ENCODE results near the gene GCDH. TPM values are rescaled to one million over a fixed set of nuclear protein-coding genes. Genes with fewer than 3 reads are reported as not detected.
A peak's percentile ranks its signal among the peaks of the same experiment; 100 is the strongest.
"Not testable (repeated sequence)": the region's sequence is repeated elsewhere in the genome, so short reads cannot be mapped to it uniquely, and the experiment has no call there.

GCDH gene
- total and polyA plus RNA-seq, 8 donors = 17.5 to 30.8 (median 24.0) TPM; not detected in 1

GRCh38 chr19:12843999-12844732, 46.8 kb upstream of the GCDH start:
- 67 to 78% (median 73%) methylated on average over 3 of the region's 3 CpGs for WGBS, 5 donors
- DNase-seq = no peak
- H3K27ac ChIP-seq = no peak overlapping the region
- H3K4me1 ChIP-seq = peaks cover 16 to 28% (median 22%) of the 10 kb centered on the region in 4 donors
- peaks cover 16 to 93% (median 46%) of the 10 kb centered on the region in 3 donors for H3K27me3 ChIP-seq
- H3K9me3 ChIP-seq = no peaks in the 10 kb centered on the region
- H3K4me3 ChIP-seq = no peak overlapping the region
- H3K36me3 ChIP-seq = no peaks in the 10 kb centered on the region
- intact Hi-C loops (cut with DNase I; ENCODE audit: low total_unique reads) = no loop called here
- no peak for TF ChIP-seq POLR2AphosphoS5 (IDR thresholded peaks at IDR 0.05)
- no peak for TF ChIP-seq POLR2A (IDR thresholded peaks at IDR 0.05)
- no peak for TF ChIP-seq CTCF (IDR thresholded peaks at IDR 0.05)
- no peak for TF ChIP-seq EP300 (IDR thresholded peaks at IDR 0.05)

- WGBS, 5 donors = 79 to 89% (median 84%) methylated on average over 7 of the region's 7 CpGs
- not testable (repeated sequence) for DNase-seq, H3K9me3 ChIP-seq, H3K27ac ChIP-seq, H3K36me3 ChIP-seq, H3K4me3 ChIP-seq
- intact Hi-C loops (cut with DNase I; ENCODE audit: low total_unique reads) = loop anchor here (5.0 kb wide), 1 partner anchor 84 kb away; no protein-coding TSS in a partner anchor
- H3K27me3 ChIP-seq = peaks cover 7 to 69% (median 23%) of the 10 kb centered on the region in 3 donors
- H3K4me1 ChIP-seq = peaks cover 9 to 13% (median 11%) of the 10 kb centered on the region in 4 donors
Observed at GRCh38 chr19:12846613-12847012, 44.3 kb upstream of the GCDH start.

- peak; percentile 93 to 95 for DNase-seq
- H3K36me3 ChIP-seq = no peaks in the 10 kb centered on the region
- TF ChIP-seq CTCF (IDR thresholded peaks at IDR 0.05) (peak in 6 of 7 experiments; percentile 30 to 100 (median 99)), POLR2A (IDR thresholded peaks at IDR 0.05) (no peak), POLR2AphosphoS5 (IDR thresholded peaks at IDR 0.05) (peak in 2 of 3 donors; percentile 31 to 82), EP300 (IDR thresholded peaks at IDR 0.05) (no peak)
- peak overlapping the region; percentile 12 to 39 (median 18) for H3K4me3 ChIP-seq
- peaks cover 9 to 11% (median 10%) of the 10 kb centered on the region in 4 donors for H3K4me1 ChIP-seq
- no peaks in the 10 kb centered on the region for H3K9me3 ChIP-seq
- intact Hi-C loops (cut with DNase I; ENCODE audit: low total_unique reads) = loop anchor here (5.0 kb wide), 1 partner anchor 85 kb away; no protein-coding TSS in a partner anchor
- H3K27me3 ChIP-seq = peaks cover 5 to 60% (median 14%) of the 10 kb centered on the region in 3 donors
- 7 to 21% (median 12%) methylated on average over 19 to 69 of the region's 69 CpGs for WGBS, 5 donors
- no peak overlapping the region for H3K27ac ChIP-seq
Observed at GRCh38 chr19:12847159-12848139, 43.5 kb upstream of the GCDH start.

- WGBS, 5 donors = 28 to 64% (median 43%) methylated on average over 1 of the region's 1 CpG
- Histone ChIP-seq H3K4me1 (no peaks in the 10 kb centered on the region), H3K27me3 (no peaks in the 10 kb centered on the region), H3K4me3 (no peak overlapping the region), H3K9me3 (peaks cover 0 to 3% (median 0%) of the 10 kb centered on the region in 4 donors), H3K27ac (no peak overlapping the region), H3K36me3 (no peaks in the 10 kb centered on the region)
- no peak for TF ChIP-seq EP300 (IDR thresholded peaks at IDR 0.05)
- TF ChIP-seq CTCF (IDR thresholded peaks at IDR 0.05) = no peak
- TF ChIP-seq POLR2A (IDR thresholded peaks at IDR 0.05) = no peak
- no peak for TF ChIP-seq POLR2AphosphoS5 (IDR thresholded peaks at IDR 0.05)
- intact Hi-C loops (cut with DNase I; ENCODE audit: low total_unique reads) = no loop called here
- no peak for DNase-seq
Observed at GRCh38 chr19:12856653-12857052, 34.3 kb upstream of the GCDH start.

Data from stomach (tissue), 9 donors.